ENCODE measurements around the gene DPYD.

DPYD gene

GRCh38 chr1:97073169-97073568 is 847.7 kb downstream of the DPYD start:
- DNase-seq = no peak

DNA sequence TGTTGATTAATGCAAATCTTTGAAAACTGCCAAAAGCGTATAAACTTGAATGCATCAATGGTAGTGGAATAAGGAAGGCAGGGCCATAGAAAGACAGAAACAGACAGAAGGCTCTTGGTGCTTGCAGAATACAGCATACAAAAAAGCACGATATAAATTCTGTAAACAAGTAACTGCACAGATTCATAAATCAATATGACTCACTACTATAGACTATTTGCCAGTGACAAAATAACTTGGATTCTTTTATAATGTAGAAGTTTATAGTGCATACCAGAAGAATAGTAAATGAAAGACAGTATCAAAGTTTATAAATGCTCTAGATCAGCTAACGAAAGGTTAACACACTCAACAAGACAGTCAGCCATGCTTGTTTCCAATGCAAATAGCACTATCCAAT is 849.7 kb downstream of the DPYD start:
- DNase-seq = no peak

DNA sequence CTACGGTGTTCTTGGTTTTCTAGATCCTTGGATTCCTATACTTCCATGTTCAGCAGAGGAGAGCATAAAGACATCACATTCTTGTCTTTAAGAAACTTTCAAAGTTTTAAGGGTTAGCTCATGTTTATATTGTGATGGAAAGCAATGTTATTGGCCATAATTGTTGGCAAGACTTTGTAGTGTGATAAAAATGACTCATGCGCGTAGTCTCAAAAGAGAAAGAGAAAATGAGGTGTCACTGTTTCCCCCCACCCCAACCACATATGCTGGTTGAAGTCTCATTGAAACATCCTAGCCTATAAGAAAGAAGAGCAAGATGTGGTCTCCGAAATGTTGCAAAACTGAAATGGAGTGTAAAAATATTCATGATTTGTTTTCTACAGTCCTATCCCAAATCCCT is 850.5 kb downstream of the DPYD start:
- DNase-seq = no peak

- DNase-seq = no peak
These were observed 851.5 kb downstream of the DPYD start for GRCh38 chr1:97069312-97069711.

DNA sequence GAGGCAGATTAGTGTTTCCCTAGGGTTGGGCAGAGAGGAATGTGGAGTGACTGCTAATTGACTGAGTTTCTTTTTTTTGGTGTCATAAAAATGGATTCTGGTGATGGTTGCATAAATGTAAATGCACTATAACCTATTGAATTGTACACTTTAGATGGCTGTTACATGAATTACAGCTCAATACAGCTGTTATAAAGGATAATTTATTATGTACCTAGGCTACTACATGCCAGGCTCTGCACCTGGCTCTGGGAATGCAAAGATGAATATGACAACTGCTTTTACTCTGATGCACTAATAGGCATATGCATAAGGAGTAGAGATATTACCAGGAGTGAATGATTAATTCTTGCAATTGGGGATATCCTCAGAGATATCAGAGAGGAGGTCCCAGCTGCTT is 854.0 kb downstream of the DPYD start:
- DNase-seq = no peak

GRCh38 chr1:97063532-97063931 is 857.3 kb downstream of the DPYD start:
- no peak for DNase-seq

- DNase-seq = no peak
These were observed 859.2 kb downstream of the DPYD start for GRCh38 chr1:97061604-97062003.

GRCh38 chr1:97056386-97056785 is 864.4 kb downstream of the DPYD start:
- DNase-seq = no peak

GRCh38 chr1:97053268-97053667 is 867.6 kb downstream of the DPYD start:
- no peak for DNase-seq

DNA sequence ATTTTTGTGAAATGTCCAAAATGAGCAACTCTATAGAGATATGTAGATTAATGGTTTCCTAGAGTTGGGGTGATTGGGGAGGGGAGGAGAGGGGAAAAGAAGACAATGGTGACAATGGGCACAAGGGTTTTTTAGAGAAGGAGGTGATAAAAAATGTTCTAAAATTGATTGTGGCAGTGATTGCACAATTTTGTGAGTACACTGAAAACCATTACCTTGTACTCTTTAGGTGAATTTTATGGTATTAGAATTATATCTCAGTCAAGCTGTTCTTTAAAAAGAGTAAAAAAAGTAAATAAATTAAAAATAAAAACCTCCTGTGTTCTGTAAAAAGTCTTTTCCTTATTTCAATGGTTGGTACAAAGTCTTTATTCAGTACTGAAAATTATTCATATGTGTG is 869.0 kb downstream of the DPYD start:
- no peak for DNase-seq

DNA sequence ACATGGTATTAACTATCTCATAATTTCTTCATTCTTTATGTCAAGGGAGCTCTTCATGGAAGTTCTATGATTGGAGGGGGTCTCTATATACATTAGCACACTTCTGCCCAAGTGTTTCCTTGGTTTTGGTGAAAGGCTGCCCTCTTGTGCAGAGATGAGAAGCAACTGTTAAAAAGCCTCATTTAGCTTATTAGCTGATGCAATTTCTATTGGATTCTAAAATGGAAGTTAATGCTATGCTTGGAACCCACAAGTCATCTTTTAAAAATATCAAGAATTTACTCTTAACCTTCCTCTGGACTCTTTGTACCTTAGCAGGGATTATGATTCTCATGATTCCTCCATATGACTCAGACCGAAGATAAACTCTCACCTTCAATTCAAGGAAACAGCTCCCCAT is 870.3 kb downstream of the DPYD start:
- DNase-seq = no peak

- DNase-seq = no peak
These were observed 873.4 kb downstream of the DPYD start for GRCh38 chr1:97047421-97047793.

DNA sequence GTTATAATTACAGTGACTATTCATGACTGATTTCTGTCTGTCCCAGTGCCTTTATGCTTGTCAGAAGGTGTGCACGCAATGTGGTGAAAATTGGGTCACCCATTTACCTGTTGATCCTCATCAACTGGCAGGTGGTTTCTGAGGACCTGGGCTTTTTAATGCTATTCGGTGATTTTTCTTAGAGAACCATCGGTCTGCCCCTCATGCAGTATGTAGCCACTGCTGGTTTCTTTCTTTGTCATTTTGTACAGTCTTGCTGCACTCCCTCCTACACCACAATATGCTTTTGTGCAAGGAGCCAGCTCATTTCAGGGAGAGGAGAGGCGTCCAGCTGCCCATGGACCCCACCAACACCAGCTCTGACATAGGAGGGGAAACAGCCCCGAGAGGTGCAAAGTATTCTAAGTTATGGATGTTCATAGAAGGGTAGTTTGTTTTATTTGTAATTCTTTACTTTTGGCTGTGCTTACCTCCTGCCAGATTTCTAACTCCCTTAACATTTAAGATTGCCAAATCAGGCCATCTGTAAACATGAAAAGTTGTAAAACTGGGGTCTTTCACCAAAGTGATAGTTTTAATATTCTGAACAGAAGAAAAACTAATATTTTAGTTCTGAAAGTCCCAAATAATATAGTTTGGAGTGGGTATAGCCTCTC is 873.9 kb downstream of the DPYD start:
- no peak for DNase-seq

DNA sequence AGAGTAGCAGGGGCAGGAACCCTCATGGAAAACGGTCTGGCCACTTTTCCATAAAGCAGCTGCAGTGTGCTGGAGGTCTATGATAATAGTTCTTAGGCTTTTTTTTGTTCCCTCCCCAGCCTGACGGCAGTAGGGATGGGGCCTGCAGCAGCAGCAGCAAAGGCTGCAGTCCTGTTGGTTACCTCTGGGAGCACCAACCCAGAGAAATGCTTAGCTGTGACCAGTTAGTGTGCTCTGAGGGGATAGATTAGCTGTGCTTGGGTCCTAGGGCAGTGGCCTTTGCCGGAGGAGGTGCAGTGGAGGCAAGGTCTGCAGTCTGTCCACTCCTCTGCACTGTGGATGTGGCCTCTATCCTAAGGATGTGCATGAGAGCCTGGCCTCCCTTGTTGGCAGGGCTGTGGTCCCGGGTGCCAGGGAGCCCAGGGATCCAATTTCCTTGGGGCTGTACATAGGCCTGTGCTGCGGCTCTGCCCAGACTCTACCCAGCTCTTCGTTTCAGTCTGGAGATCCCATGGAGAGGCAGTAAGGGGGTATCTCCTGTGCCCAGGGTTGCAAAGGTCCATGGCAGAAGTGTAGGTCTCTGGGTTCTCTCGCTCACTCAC is 876.6 kb downstream of the DPYD start:
- no peak for DNase-seq

- no peak for DNase-seq
These were observed 878.3 kb downstream of the DPYD start for GRCh38 chr1:97042551-97042950.

DNA sequence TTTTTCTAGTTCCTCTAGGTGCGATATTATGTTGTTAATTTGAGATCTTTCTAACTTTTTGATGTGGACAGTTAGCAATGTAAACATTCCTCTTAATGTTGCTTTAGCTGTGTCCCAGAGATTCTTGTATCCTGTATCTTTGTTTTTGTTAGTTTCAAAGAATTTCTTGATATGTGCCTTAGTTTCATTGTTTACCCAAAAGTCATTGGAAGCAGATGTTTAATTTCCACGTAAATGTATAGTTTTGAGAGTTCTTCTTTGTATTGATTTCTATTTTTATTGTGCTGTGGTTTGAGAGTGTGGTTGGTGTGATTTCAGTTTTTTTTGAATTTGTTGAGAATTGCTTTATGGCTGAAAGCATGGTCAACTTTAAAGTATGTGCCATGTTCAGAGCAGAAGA is 879.8 kb downstream of the DPYD start:
- no peak for DNase-seq

- DNase-seq = no peak
These were observed 882.4 kb downstream of the DPYD start for GRCh38 chr1:97038410-97038809.

GRCh38 chr1:97034651-97035050 is 886.2 kb downstream of the DPYD start:
- no peak for DNase-seq

GRCh38 chr1:97033949-97034348 is 886.9 kb downstream of the DPYD start:
- no peak for DNase-seq
